Measurements from ENCODE around the gene USP6.
"Not testable (repeated sequence)": the region's sequence is repeated elsewhere in the genome, so short reads cannot be mapped to it uniquely, and the experiment has no call there.

The USP6 gene

GRCh38 chr17:5123343-5124124 is 7.7 kb downstream of the USP6 start:
- no peak; the same call in 2 of the 3 replicates for ATAC-seq
- no peak for TF ChIP-seq CSDC2 (CRISPR knock-in tag; IDR thresholded peaks at IDR 0.05)
- no peak for TF ChIP-seq CSRNP3 (CRISPR knock-in tag; IDR thresholded peaks at IDR 0.05)
- no peak for TF ChIP-seq POU6F1 (CRISPR knock-in tag; IDR thresholded peaks at IDR 0.05; ENCODE audit: borderline replicate concordance, low read depth)
- TF ChIP-seq PPARA (CRISPR knock-in tag; IDR thresholded peaks at IDR 0.05; ENCODE audit: borderline replicate concordance), result no peak
- no peak for TF ChIP-seq TSHZ2 (CRISPR knock-in tag; IDR thresholded peaks at IDR 0.05)
- no peak for TF ChIP-seq TCF4 (CRISPR knock-in tag; IDR thresholded peaks at IDR 0.05; ENCODE audit: borderline replicate concordance)
- no peak for TF ChIP-seq ZNF70 (CRISPR knock-in tag; IDR thresholded peaks at IDR 0.05)
- TF ChIP-seq ZNF565 (CRISPR knock-in tag; conservative IDR thresholded peaks at IDR 0.05; ENCODE audit: low read depth), result no peak
- TF ChIP-seq RARB (CRISPR knock-in tag; IDR thresholded peaks at IDR 0.05), result no peak
- TF ChIP-seq ZFP30 (CRISPR knock-in tag; IDR thresholded peaks at IDR 0.05), result no peak
- TF ChIP-seq OSR1 (CRISPR knock-in tag; IDR thresholded peaks at IDR 0.05), result no peak
- TF ChIP-seq ZC3H10 (CRISPR knock-in tag; IDR thresholded peaks at IDR 0.05), result no peak
- TF ChIP-seq CREB5 (CRISPR knock-in tag; IDR thresholded peaks at IDR 0.05; ENCODE audit: low read depth), result no peak
- no peak for TF ChIP-seq GLIS3 (CRISPR knock-in tag; IDR thresholded peaks at IDR 0.05)
- TF ChIP-seq BACH2 (CRISPR knock-in tag; IDR thresholded peaks at IDR 0.05; ENCODE audit: borderline replicate concordance), result no peak

GRCh38 chr17:5124125-5124760 is 8.4 kb downstream of the USP6 start:
- ATAC-seq, result not testable (repeated sequence)

GRCh38 chr17:5124896-5125295 is 9.1 kb downstream of the USP6 start:
- not testable (repeated sequence) for ATAC-seq

- ATAC-seq, result no peak
- TF ChIP-seq ZNF70 (CRISPR knock-in tag; IDR thresholded peaks at IDR 0.05) (no peak), PATZ1 (CRISPR knock-in tag; IDR thresholded peaks at IDR 0.05; ENCODE audit: borderline replicate concordance) (no peak), POU6F1 (CRISPR knock-in tag; IDR thresholded peaks at IDR 0.05; ENCODE audit: borderline replicate concordance, low read depth) (no peak), BACH2 (CRISPR knock-in tag; IDR thresholded peaks at IDR 0.05; ENCODE audit: borderline replicate concordance) (no peak), OSR1 (CRISPR knock-in tag; IDR thresholded peaks at IDR 0.05) (no peak), TSHZ2 (CRISPR knock-in tag; IDR thresholded peaks at IDR 0.05) (no peak), TCF4 (CRISPR knock-in tag; IDR thresholded peaks at IDR 0.05; ENCODE audit: borderline replicate concordance) (no peak), ZNF8 (CRISPR knock-in tag; IDR thresholded peaks at IDR 0.05) (no peak), SNAI2 (CRISPR knock-in tag; IDR thresholded peaks at IDR 0.05) (no peak), GLIS3 (CRISPR knock-in tag; IDR thresholded peaks at IDR 0.05) (no peak), PPARA (CRISPR knock-in tag; IDR thresholded peaks at IDR 0.05; ENCODE audit: borderline replicate concordance) (no peak), RARB (CRISPR knock-in tag; IDR thresholded peaks at IDR 0.05) (no peak), ZC3H10 (CRISPR knock-in tag; IDR thresholded peaks at IDR 0.05) (no peak)
These were observed 11.1 kb downstream of the USP6 start for GRCh38 chr17:5126719-5127488.

Data from SK-N-SH treated with all-trans-retinoic acid at 6 μM for 48 hours (cell line).